ENCODE results near the gene MAD2L1.

DNA sequence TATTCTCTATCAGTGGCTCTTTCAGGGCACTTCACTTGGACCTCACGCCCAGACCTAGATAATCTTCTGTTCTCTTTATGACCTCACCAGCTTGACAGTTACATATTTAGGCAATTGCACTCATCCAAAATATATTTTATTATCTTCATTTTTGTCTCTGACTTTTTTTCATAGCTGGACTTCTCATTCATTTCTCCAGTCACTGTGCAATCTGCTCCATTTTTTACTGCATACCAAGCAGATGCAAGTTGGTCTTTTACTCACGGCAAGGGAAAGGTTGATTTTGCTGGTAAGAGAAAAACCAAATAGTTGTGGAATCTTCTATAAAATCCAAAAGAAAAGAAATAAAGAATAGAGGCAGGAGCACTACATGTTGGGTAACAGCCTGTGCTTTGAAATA, 31.7 kb downstream of the MAD2L1 start:
- TF ChIP-seq, protein P1, sequence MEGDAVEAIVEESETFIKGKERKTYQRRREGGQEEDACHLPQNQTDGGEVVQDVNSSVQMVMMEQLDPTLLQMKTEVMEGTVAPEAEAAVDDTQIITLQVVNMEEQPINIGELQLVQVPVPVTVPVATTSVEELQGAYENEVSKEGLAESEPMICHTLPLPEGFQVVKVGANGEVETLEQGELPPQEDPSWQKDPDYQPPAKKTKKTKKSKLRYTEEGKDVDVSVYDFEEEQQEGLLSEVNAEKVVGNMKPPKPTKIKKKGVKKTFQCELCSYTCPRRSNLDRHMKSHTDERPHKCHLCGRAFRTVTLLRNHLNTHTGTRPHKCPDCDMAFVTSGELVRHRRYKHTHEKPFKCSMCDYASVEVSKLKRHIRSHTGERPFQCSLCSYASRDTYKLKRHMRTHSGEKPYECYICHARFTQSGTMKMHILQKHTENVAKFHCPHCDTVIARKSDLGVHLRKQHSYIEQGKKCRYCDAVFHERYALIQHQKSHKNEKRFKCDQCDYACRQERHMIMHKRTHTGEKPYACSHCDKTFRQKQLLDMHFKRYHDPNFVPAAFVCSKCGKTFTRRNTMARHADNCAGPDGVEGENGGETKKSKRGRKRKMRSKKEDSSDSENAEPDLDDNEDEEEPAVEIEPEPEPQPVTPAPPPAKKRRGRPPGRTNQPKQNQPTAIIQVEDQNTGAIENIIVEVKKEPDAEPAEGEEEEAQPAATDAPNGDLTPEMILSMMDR (IDR thresholded peaks at IDR 0.05; ENCODE audit: low read length), result no peak
- TF ChIP-seq EZH2 (optimal IDR thresholded peaks at IDR 0.05; ENCODE audit: low read depth, low read length), result no peak

Data from MM.1S (cell line).